HG03066 (cell line): ENCODE data around the gene FBXO39.
"Not testable (repeated sequence)": the region's sequence is repeated elsewhere in the genome, so short reads cannot be mapped to it uniquely, and the experiment has no call there.

ENCODE experiments used
- ATAC-seq: cut with Tn5 transposase; IDR thresholded peaks from one replicate; pipeline ENCODE4 v1.9.1; 2021; ENCODE audit warnings: low read depth; ENCODE audit not compliant: unreplicated experiment

Gene FBXO39

DNA sequence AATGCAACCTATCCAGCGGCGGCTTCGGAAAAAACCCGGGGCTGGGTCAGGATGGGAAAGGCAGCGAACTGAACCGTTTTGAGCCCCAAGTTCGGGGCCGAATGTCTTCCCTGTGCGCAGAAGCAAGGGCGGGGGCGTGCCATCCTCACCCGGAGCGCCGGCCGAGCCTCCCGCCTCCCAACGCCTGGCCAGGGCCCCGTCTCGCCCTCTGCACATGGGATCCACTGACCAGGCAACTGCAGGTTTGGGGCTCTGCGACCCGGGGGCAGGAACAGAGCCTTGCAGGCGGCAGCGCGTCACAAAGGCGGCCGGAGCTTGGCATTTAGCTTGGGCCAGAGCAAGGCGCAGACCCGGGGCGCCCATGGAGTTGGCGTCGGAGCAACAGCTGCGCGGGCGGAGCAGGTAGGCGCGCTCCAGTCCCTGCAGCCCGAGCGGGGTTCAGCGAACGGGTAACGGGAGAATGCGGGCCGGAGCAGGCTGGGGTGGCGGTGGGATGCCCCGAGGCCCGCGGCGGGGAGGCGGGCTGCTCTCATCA, at the start of gene FBXO39:
Gene FBXO39 (plus strand): TSS at position 345 of the 535 bp plus-strand sequence. CDS start 3,654 bp downstream, outside the sequence.
- ATAC-seq = no peak

DNA sequence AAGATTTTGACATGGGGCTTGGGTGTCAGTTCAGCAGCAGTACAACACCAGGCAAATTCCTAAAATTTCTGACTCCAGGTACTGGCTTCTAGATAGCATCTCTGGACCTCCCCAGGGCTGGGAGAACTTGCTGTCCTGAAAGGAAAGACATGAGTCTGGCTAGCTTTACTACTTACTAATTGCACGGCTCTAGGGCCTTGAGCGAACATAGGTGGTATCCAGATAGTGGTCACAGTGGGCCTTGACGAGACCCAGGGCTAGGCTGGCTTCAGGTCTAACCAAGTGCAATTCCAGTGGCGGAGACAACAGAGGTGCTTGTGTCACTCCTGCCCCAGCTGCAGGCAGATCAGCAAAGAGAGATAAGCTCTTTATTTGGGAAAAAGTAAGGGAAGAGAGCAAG, 46.5 kb upstream of the FBXO39 start:
- no peak for ATAC-seq

DNA sequence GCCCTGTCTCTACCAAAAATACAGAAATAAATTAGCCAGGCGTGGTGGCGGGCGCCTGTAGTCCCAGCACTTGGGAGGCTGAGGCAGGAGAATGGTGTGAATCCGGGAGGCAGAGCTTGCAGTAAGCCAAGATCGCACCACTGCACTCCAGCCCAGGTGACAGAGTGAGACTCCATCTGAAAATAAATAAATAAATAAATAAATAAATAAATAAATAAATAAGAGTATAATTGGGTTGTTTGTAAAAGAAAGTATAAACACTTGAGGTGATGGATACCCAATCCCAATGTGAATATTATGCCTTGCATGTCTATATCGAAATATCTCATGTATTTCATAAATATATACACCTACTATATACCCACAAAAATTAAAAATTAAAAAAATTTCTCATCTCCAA, 29.4 kb upstream of the FBXO39 start:
- ATAC-seq = not testable (repeated sequence)

DNA sequence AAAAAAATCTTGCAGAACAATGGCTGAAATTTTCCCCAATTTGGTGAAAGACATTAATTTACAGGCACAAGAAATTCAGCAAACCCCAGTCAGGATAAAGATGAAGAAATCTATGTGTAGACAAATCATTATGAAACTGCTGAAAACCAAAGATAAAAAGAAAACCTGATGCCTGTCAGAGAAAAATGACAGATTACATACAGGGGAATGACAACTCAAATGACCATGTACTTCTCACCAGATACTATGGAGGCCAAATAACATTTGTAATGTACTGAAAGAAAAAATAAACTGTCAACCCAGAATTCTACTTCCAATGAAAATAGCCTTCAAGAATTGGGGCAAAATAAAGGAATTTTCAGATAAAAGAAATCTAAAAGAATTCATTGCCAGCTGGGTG, 27.4 kb upstream of the FBXO39 start:
- no peak for ATAC-seq

DNA sequence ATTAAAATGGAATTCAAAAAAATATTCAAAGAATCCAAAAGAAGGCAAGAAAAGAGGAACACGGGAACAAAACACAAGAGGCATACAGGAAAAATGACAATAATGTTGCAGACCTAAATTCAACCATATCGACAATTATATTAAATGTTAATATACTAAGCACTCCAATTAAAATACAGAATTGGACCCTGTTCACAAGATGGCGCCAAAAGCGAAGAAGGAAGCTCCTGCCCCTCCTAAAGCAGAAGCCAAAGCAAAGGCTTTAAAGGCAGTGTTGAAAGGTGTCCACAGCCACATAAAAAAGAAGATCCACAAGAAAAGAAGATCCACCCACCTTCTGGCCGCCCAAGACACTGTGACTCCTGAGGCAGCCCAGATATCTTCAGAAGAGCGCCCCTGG, 26.5 kb upstream of the FBXO39 start:
- no peak for ATAC-seq

DNA sequence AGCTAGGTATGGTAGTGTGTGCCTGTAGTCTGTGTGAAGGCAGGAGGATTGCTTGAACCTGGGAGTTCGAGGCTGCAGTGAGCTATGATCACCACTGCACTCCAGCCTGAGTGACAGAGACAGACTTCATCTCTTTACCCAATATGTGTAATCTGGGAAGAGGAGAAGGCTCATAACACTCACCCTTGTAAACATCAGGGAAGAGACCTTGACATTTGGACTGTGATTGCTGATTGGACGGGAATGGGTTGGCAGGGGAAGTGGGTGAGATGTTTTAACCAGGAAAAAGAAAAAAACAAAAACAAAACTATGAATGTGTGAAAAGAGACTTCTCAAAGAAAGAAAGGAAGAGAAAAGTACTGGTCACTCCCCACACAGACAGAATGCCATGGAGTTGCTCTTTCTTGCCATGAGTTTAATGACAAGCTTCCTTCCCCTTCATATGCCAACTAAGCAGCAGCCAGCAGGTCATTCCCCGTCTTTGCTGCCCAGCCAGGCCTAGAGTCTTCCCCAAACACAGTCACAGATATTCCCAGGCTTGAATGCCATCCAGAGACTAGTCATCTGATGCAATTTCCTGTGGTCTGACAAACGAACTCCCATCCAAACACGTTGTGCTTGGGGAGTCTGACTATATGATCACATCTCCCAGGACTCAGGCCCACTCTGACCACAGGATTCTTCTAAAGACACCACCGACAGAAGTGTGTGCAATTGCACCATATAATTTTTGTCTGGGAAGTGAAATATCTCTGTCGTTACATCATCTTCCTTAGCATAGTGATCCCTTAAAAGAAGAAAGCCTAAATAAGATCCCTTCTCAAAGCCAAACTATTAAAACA, 23.7 kb upstream of the FBXO39 start:
- ATAC-seq = no peak

DNA sequence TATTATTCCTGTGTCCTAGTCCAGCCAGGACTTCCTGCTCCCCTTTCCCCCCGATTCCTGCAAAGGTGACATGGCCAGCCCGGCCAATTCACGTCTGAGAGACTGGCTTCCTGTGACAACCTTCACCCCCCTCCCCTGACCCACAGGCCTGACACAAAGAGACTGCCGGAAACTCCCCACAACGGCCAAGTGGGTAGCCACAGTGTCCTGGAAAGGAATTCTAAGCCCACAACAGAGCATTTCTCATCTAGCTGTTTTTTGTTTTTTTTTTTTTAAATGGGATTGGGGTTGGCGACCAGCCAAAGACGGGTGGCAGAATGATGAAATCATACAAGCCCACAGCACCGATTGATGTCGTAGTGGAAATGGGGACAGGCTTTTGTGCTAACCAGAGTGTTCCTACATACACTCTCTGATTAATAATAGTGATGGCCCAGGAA, 23.0 kb upstream of the FBXO39 start:
- ATAC-seq = no peak

DNA sequence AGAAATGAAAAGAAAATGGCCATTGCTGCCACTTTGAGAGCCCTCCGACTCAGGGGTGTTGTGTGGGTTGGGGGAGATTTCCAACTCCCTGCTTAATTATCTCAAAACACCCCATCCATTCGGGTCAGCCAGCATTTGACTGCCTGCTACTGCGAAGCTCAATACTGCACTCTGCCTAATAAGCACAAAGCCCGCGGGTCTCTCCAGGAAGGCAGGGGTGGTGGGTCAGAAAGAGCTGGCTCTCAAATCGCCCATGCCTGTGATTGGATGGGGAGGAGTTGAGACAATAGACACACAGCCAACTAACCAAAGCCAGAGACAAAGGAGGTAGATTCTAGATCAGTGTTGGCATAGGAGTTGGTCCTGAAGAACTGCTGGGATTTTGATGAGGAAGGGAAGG, 22.5 kb upstream of the FBXO39 start:
- no peak for ATAC-seq

DNA sequence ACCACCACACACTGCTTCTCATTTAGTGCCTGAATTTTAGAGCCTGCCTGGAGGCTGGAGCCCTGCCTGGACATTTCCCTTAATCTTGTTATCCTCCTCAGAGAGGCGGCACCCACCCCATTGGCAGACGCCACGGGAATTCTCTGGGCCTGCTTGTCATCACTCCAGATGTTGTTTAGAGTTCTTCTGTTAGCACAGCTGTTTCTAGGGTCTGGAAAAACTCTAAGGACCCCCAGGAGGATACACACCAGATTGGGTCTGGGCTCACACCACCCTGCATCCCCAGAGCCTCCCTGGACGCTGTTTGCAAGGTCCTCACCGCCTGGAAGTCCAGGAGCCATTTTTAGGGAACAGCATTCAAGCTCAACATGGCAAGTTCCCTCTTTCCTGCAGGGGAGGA, 20.7 kb upstream of the FBXO39 start:
- no peak for ATAC-seq

DNA sequence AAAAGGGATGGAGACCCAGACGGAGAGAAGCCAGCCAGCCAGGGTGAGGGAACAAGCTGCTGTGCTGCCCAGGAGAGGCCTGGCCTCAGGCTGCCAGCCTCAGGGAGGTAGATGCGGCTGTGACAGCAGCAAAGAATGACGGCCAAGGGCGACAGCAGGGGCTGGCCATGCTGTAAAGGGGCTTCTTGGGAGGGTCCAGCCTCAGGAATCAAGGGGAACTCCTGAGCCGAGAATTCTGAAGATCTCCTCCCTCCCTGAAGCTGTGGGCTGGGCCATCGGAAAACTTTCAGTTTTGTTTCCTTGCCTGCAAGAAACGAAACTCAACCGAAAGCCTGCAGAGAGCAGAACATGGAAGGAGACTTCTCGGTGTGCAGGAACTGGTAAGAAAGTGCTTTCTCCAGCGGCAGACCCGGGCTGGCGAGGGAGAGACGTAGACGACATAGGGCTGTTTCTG, 20.3 kb upstream of the FBXO39 start, which contains the start of gene XAF1:
Gene XAF1 (plus strand): TSS at position 316 of the 454 bp plus-strand sequence. CDS start 33 bp downstream, at position 349.
- ATAC-seq = no peak

DNA sequence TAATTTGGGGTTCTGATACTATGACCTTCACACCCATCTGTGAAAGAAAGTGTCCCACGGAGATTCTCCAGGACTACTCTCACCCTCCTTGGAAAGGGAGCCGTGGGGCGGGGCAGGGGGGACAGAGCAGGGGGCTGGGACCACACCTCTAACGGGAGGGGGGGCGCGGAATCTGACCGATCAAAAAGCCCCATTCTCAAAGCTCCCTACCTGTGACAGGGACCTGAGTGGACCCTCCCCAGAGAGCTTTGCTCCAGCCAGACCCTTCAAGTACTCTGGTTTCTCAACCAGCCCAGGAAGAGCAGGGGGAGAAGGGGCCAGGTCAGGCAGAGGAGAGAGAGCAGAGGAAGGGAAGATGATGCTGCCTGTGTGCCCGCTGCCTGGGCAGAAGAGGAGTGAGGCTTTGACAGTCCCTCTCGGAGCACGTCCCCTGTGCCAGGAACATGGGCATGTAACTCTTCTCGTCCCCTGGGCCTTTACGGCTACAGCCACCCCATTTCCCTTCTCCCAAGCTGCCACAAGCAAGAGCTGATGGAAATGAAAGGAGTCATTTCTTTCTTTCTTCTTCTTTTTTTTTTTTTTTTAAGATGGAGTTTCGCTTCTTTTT, 19.5 kb upstream of the FBXO39 start:
- ATAC-seq = no peak

DNA sequence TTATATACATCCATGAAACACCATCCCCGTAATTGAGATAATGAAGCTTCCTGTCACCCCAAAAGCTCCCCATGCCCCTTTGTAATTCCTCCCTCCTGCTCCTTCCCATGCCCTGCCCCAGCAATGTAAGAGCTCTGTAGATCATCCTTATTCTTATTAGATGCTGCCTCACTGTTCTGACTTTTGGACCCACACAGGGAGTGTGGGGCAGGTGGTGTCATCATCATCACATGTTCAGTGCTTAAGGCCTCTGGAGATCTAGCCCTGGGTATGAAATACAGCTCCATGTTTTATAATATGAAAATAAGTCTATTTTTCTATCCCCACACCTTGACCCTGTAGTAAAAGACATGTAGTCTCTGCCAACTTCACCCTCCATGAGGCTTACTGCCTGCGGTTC, 18.3 kb upstream of the FBXO39 start:
- ATAC-seq = no peak

DNA sequence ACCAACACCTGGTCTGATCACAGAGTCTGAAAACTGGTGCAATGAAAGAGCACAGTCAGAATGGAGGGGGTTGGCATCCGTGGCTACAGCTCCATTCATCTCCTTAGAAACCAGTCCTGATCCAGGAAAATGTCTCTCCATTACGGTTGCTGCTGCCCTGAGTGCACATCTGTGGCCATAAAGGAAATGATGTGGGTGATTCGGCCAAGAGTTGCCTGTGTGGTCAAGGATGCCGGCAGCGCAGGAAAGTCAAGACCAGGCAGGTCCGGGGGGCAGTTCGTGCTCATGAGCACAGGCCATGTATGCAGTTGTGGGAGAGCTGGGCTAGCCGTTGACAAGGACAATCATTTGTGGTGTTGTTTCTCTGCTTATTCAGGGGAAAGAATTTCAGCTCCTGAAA, 14.2 kb upstream of the FBXO39 start:
- no peak for ATAC-seq

DNA sequence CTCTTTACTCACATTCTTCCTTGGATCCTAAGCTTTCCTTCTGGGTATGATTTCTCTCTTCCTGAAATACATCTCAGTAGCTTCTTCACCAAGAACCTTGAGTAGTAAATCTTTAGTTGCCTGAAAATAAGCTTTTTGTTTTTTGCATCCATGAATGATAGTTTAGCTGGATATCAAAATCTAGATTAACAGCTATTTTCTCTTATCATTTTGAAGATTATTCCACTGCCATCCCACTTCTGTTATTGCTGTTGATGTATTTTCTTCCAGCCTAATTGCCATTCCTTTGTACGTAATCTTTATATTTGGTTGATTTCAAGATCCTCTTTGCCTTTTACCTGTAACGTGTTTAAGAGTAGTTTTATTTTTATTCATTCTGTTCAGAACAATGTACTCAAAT, 7.6 kb upstream of the FBXO39 start:
- ATAC-seq = no peak

DNA sequence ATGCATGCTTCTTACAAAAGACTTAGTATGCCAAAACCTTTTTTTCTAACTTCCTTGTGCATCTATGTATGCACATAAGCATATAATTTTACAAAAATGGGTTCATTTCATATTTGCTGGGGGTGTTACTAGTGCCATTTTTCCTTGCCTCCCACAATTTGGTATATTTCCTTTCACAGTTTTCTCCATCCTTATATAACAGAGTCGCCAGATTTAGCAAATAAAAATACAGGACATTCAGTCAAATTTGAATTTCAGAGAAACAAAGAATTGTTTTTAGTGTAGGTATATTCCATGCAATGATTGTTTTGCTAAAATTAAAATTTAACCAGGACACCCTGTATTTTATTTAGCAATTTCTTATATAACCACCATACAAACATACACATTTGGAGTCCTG, 4.0 kb upstream of the FBXO39 start:
- no peak for ATAC-seq

DNA sequence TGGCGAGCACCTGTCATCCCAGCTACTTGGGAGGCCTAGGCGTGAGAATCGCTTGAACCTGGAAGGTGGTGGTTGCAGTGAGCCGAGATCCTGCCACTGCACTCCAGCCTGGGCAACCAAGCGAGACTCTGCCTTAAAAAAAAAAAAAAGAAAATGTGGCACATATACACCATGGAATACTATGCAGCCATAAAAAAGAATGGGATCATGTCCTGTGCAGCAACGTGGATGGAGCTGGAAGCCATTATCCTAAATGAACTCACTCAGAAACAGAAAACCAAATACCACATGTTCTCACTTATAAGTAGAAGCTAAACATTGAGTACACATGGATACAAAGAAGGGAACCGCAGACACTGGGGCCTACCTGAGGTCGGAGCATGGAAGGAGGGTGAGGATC, 1.1 kb upstream of the FBXO39 start:
- not testable (repeated sequence) for ATAC-seq

DNA sequence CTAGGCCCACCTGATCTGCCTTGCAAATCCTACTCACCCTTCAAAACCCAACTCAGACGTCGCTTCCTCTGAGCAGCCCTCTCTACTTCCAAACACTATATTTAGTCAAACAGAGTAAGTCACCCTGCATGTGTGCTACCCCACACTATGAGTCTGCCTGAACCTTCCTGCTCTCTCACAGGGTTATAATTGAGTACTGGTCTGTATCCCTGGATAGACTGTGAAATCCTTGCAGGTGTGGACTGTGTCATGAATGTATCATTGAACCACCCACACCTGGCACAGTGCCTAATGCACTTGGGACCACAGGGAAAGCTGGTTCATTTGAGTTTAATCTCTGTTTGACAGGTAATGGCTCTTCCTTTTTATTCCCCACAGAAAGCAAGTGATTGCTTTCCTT, 3.4 kb downstream of the FBXO39 start:
- no peak for ATAC-seq

DNA sequence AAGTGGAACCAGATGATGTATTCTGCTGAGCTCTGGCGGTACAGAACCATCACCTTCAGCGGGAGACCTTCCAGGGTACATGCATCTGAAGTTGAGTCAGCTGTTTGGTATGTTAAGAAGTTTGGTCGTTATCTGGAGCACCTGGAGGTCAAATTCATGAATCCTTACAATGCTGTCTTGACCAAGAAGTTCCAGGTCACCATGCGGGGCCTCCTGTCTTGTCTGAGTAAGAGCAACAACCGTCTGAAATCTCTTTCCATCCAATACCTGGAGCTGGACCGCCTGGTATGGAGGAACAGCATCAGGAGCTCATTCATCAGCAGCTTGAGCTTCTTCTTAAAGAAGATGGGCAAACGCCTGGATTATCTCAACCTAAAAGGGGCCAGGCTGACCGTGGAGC, 4.0 kb downstream of the FBXO39 start:
- ATAC-seq = no peak

DNA sequence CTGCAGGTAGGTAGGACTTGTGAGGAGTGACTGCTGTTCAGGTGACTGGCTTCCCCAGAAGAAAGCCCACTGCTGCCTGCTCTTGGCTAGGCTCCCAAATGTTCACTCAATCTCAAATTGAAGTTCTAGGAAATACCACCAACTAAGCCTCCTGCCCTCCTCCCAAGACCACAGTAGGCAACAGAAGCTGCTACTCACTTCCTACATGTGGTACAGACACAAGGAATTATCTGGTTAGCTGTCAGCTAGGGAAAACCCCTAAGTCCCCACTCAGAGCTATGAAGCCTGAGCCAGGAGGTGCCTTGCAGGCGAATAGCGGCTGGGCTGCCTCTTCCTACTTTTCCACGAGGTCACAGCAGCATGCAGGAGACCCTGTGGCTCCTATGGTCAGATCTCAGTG, 4.9 kb downstream of the FBXO39 start:
- ATAC-seq = no peak

DNA sequence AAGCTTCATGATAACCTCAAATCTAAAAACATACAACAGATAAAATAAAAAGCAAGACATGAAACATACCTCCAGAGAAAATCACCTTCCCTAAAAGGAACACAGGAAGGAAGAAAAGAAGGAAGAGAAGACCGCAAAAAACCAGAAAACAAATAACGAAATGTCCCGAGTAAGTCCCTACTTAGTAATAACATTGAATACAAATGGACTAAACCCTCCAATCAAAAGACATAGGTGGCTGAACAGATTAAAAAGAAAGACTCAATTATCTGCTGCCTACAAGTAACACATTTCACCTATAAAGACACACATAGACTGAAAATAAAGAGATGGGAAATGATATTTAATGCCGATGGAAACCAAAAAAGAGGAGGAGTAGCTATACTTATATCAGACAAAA, 6.2 kb downstream of the FBXO39 start:
- ATAC-seq = no peak

DNA sequence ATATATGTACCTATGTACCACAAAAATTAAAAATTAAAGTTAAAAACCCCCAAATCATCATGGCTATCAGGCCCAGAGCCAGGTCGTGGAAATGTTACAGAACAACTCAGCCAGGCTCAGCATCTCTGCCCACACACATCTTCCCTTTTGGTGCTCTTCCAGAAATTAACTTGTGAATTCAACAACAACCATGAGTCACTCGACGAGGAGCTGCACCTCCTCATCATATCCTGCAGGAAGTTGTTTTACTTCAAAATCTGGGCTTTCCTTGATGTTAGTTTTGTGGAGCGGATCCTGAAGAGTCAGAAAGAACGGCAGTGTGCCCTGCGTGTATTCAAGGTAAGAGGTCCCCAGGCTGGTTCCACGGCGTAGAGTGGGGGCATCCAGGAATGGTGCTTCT, 10.6 kb downstream of the FBXO39 start:
- no peak for ATAC-seq
